Activated gamma-delta T cell treated with anti-CD3 and anti-CD28 coated beads, Interleukin-2, amount 50 U/mL, for 16 hours (primary cell): Measurements from ENCODE around the gene PACSIN1.

ENCODE experiments used
- DNase-seq: peaks from one replicate; pipeline ENCODE4 v3.0.0-alpha.2; 2020; ENCODE audit warnings: low read depth

The PACSIN1 gene

DNA sequence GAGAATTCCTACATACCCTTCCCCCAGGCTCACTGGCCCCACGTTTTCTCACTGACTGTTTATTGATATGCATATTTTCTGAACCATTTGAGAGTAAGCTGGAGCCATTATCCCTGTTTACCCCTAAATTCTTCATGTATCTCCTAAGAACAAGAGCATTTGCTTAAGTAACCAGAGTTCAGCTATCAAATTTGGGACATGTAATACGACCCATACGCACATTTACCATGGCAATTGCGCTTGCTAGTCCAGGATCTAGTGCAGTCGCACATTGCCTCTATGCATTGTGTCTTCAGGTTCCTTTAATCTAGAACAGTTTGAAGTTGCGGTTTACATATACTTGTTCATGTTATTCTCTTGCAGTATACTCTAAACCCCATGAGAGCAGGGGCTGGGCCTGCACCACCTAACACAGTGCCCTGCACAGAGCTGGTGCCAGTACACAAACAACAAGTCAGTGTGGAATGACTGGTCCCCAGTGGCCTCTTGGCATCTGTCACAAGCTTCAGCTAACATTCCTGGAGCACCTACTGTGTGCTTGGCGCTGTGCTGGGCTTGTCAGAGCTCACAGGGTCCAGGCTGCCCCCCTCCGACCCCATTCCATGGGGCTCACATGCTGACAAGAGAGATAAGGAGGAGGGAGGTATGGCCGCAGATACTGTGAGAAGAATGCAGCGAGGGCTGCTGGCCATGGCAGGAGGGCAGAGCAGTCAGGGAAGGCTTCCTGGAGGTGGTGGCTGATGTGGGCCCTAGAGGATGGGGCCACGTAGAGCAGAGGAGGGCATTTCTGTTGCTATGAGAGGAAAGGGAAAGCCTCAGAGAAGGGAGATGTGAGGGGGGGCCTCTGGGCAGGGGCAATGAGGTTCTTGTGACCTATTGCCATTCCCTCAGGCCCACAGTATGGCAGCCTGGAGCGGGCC is 62.1 kb downstream of the PACSIN1 start:
- DNase-seq: no peak

DNA sequence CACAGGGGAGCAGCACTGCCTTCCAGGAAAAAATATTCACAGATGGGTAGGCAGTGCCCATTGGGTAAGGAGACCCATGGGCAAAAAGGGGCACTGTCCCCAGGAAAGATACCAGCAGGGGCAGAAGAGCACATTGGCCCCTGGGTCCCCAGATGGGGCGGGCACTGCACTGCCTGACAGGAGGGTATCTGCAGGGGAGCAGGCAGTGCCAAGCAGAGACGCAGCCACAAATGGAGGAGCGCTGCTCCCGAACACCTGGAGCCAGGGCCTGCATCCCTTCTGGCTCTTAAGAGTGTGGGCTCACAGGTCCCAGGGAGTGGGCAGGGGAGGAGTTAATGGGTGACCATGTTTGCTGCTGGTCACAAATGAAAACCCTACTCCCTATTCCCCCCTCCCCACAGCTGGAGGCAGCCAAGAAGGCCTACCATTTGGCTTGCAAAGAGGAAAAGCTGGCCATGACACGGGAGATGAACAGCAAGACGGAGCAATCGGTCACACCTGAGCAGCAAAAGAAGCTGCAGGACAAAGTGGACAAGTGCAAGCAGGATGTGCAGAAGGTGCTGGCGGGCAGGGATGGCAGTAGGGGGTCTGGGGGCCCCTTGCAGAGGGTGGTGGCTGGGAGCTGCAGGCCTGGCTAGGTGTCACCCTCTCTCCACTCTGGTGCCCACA is 63.3 kb downstream of the PACSIN1 start:
- no peak for DNase-seq

DNA sequence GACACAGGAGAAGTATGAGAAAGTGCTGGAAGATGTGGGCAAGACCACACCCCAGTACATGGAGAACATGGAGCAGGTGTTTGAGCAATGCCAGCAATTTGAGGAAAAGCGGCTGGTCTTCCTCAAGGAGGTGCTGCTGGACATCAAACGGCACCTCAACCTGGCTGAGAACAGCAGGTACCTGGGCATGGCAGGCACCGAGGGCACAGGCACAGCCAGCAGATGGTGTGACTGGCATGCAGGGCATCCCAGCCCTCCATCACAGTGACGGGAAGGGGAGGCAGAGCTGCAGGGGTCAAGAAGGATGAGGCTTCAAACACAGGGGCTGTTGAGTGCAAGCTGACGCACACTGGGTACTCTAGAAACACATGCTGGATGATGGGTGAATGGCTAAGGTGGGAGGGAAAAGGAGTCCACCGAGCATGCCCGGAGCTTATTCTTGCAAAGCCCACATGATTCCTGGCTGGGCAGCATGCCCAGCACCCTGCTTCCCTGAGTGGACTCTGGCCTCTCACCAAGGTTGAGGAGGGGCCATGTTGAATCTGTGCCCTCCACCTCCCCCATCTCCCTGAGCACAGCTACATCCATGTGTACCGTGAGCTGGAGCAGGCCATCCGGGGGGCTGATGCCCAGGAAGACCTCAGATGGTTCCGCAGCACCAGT is 63.9 kb downstream of the PACSIN1 start:
- DNase-seq: no peak

DNA sequence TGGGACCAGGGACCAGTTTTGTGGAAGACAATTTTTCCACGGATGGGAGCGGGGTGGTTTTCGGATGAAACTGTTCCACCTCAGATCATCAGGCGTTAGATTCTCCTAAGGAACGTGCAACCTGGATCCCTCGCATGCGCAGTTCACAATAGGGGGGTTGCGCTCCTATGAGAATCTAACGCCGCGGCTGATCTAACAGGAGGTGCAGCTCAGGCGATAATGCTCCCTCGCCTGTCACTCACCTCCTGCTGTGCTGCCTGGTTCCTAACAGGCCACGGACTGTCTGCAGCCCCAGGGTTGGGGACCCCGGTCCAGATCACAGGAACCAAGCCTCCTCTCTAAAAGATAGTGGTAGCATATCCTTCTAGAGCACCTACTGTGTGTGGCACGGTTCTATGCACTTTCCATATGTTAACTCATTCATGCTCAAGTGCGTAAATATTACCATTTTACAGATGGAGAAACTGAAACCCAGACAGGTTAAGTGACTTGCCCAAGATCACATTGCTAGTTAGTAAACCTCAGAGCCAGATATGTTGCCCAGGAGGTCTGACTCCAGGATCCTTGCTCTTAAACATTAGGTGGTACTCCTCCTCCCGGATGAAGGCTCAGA is 65.0 kb downstream of the PACSIN1 start:
- no peak for DNase-seq

DNA sequence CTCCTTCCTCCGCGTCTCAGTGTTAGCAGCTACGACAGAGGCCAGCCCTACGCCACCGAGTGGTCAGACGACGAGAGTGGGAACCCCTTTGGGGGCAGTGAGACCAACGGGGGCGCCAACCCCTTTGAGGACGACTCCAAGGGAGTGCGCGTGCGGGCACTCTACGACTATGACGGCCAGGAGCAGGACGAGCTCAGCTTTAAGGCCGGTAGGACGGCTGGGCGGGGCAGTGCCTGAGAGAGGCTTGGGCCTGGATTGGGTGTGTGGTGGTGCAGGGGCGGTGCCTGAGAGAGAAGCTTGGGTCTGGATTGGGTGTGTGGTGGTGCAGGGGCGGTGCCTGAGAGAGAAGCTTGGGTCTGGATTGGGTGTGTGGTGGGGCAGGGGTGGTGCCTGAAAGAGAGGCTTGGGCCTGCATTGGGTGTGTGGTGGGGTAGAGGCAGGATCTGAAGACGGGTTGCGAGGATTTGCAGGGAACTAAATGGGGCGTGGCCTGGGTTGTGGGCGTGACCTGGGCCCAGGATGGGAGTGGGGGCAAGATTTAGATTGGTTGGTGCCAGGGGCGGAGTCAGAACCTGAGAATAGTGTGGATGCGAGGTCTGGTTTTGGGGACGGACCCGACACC is 65.8 kb downstream of the PACSIN1 start:
- no peak for DNase-seq

DNA sequence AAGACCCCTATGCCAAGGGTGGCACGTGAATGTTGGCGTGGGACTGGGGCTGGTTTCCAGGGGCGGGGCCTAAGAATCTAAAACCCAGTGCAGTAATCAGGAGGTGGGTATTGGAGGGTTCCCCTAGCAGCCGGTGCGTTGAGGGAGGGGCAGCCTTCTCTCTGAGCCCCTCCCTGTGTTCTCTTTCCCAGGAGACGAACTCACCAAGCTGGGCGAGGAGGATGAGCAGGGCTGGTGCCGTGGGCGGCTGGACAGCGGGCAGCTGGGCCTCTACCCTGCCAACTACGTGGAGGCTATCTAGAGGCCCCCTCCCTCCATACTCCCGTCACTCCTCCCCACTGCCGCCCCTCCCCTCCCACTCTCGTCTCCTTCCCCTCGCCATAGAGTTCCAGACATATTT is 66.4 kb downstream of the PACSIN1 start:
- no peak for DNase-seq

DNA sequence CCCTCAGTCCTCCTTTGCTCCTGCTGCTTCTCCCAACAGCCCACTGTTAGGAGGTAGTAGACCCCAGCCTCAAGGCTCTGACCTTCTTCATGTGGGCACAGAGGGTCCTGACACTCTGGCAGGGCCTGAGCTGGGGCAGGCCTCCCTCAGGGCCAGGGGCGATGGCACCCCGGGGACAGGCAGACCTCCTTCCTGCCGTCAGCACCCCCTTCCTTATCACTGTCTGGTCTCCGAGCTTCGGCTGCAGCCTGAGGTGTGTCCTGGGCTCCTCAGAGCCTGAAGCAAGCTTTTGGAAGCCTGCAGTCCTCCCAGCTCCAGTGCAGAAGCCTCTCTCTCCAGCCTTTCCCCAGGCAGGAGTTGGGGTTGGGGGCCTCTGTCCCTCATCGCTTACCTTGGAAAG is 68.3 kb downstream of the PACSIN1 start:
- DNase-seq: no peak

DNA sequence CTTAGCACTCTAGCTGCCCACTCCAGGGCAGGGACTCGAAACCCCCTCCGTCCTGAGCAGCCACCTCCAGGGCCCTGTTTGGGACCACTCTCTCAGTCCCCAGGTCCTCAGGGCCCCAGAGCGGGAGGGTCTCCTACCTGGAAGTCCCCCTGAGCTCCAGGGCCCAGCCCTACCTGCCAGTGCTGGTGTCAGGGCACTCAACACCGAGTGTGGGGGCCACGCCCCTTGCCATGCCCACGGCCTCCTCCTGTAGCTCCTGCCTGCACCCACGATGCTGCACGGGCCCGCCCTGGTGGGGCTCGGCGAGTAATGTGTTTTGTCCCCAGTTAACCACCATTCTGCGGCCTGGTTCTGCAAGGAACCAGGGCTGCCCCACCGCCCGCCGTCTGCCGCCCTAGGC is 68.8 kb downstream of the PACSIN1 start:
- DNase-seq: no peak

DNA sequence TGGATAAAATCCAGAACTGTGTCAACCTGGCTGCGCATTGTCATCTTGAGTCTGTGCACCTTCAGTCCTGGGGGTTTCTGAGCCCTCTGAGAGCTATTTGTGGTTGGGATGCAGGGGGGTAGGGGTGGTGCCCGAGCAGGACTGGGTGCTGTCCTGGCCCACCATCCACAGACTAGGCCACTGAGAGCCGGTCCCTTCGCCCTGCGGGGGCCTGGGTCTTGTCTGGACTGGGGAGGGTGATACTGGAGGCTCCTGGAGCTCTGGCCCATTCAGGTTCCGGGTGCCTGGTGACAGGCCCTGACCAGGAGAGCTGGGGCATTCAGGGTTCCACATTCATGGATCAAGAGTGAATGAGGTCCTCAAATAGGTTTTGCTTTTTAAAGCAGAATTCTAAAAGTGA is 69.3 kb downstream of the PACSIN1 start:
- no peak for DNase-seq

DNA sequence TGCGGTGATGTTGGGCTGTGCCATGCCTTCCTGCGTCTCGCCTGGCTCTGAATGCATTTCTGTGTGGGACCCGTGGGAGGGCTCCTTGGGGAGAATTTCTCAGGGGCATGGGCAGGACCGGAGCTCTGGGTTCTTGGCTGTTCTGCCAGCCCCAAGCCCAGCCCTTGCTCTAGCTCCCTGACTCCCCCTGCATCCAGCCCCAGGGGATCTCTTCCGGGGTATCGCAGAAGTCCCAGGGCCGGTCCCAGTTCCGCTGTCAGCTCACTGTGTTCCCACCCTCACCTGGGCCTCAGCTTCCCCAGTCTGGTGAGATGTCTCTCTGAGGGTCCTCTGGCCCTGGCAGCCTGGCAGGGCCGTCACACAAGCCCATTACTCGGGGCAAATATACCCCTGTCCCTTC is 69.8 kb downstream of the PACSIN1 start:
- DNase-seq: no peak

DNA sequence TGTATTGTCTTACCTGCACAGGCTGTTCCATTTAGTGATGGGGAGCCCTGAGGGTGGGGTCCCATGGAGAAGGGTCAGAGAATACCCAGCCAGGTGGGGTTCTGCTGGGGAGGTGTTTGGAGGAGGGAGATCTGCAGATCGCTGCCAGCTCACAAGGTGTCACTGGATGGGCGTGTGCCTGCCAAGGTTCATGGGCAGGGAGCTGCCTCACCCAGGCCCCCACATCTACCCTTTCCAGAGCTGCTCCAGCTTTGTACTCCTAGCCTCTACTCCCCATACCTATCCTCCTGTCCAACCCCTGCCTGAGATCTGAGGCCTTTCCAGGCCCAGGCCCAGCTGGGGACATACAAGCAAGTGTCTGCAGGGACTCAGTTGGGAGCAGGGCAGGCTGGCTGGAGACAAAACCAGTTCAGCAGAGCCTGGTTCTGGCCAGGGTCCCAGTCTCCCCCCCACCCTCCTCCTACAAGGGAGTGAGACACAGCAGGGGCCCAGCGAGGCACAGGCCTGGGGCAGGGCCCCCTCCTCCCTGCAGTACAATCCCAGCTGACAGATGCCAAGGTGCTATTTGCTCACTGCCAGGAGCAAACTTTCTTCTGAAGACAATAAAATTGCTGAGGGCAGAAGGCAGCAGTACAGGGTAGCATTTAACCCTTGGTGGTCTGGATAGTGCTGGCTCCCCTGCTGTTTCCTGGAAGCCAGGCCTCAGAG is 70.5 kb downstream of the PACSIN1 start:
- DNase-seq: no peak

DNA sequence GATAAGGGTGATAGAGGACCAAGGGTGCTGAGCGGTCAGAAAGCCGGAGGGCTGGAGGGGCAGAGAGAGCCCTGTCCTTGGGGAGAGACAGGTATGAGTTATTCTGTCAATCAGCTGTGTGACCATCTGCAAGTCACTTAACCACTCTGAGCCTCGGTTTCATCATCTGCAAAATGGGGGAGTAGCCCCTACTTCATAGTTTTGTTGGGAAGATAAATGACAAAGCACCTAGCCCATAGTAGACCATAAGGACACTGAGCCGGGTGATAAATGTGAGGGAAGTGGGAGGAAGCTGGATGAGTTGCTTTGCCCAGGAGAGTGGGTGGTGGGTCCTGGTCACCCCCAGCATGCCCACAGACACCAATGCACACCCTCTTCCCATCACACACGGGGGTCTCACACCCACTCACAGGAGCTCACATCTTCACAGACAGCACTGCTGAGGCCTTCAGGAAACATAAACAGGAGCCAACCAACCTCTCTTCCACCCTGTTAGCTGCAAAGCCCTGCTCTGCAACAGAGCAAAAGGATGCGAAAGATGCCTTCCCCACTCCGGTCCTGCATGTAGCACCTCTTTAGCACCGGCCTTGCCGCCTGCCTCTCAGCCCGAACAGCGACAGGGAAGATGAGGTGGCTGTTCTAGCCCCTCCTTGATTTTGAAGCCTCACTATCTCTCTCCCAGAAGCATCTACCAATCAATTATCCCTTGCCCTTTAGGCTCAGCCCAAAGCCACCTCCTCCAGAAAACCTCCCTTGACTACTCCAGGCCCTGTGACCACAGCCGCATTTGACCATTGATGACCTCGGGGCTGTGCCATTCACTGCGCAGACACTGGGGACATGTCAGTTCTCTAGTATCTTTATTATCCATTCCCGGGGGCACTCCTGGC is 71.3 kb downstream of the PACSIN1 start:
- no peak for DNase-seq

DNA sequence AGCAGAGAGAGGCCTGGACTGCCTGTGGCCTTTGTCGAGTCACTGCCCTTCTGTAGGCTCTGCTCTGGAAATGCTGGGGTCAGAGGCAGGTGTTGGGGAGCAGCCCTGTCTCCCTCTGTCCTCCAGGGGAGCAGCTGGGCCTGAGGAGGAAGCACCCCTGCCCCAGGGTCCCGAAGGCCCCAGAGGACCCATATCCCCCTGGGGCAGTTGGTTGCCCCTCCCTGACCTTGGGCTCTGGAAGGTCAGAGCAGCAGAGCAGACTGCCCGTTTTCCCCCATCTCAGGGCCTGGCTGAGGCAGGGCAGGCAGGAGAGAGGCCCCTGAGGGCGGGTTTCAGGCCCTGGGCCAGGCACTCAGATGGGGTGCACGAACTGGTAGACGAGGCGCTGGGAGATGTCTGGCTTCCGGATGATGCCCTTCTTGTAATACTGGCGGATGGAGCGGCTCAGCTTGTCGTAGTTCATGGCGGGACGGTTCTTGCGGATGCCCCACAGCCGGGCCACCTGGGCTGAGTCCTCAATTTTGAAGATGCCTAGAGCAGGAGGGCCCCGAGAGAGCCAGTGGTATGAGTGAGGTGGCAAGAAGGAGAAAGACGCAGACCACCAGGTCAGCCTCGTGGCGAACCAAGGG is 72.2 kb downstream of the PACSIN1 start:
- DNase-seq: no peak

DNA sequence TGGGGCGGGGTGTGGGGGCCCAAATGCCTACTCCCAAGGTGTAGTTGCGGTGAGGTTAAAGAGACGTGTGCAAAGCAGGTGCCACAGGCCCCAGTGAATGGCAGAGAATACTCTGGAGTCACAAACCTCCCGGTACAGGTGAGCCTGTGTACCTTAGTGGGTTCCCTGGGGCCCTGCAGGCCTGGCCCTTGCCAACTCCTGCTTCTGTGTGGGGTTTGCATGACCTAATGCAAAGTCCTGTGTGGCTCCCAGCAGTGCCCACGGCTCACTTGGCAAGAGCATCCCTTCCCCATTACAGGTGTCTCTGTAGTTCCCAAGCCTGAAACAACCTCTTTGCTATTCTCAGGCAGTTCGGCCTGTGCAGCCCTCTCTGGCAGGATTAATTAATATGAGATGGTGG is 72.7 kb downstream of the PACSIN1 start:
- DNase-seq: no peak

DNA sequence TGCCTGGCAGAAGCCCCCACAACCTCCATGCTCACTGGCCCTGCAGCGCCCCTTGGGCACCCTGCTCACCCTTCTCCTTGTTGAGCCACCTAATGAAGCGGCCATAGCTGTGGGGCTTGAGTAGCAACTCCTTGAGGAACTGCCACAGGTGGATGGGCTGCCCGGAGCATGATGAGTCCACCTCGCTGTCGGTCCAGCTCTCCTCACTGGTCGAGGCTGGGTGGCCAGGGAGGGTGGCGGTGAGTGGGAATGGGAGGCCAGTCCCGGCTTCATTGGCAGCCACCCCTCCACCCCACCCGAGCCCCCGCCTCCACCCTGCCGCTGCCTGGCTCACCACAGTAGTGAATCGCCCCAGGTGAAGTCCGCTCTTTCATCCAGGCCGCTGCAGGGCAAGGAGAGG is 73.3 kb downstream of the PACSIN1 start:
- DNase-seq: no peak

DNA sequence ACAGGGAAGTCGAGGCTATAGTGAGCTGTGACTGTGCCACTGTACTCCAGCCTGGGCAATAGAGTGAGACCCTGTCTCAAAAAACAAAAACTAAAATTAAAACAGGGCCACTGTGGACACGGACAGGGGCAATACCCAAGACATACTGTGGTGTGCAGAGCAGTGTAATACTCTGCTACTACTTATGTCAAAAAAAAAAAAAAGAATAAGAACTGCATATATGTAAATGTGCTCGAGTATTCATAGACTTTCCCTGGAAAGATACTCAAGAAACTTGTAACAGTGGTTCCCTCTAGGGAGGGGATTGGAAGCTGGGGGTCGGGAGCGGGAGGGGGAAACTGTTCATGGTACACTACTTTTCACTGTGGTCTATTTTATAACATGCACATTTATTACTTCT is 74.3 kb downstream of the PACSIN1 start:
- DNase-seq: no peak

DNA sequence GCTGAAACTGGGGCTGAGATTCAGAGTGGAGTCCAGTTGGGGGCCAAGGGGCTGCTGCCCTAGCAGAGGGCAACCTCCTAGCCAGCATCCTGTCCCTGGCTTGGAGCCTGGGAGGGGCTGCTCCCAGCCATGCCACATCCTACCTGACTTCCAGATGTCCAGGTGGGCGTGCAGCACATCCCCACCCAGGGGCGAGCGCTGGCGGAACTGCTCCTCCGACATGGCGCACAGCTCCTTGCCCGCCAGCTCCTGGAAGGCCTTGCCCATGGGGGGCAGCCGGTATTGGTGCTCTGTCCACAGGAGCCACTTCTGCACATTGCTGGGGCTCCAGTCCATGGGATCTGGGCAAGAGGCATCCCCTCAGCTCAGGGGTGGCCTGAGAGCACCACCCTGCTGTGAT is 75.0 kb downstream of the PACSIN1 start:
- DNase-seq: no peak

DNA sequence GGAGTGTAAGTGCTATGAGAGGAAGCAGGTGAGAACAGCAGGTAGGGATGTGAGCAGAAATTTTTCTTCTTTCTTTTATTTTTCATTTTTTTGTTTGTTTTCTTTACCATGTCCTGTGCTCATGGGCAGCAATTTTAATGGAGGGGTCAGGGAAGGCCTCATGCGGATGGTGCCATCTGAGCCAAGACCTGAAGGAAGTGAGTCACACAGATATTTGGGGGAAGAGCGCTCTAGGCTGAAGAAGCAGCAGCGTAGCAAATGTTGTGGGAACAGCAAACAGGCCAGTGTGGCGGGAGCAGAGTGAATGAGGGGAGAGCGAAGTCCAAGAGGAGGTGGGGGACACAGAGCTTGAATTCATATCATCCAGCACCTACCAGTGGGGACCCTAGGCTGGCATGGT is 77.5 kb downstream of the PACSIN1 start:
- DNase-seq: no peak

DNA sequence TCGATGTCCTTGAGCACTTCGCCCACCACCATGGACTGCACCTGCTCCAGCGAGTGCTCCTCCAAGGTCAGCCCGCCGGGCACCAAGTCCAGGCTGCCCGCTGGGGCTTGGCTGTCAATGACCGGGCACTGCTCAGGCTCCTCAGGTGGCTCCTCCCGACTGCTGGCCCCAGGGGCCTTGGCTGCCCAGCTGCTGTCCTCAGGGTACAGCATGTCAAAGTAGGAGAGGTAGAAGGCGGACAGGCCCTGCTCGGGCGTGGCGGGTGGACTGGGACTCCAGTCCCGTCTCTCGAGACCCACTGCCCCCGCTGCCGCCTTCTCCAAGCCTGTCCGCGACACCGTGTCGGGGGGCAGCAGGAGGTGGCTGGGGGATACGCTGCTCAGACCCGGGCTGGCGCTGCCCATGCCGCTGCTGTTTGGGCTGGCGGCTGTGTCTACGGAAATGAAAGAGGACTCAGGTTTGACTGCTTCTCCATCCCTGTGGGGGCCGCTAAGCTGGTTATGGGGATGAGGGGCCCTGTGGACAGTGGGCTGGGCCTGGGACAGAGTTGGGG is 78.3 kb downstream of the PACSIN1 start:
- DNase-seq: no peak
